Hypothalamus (tissue), 51 donors: ENCODE measurements around the gene NHLH1.

Experiments used
- DNase-seq, 51 donors: peaks; one replicate each; lab custom pipeline; 2025; lab: John Stamatoyannopoulos, UW

Gene NHLH1

DNA sequence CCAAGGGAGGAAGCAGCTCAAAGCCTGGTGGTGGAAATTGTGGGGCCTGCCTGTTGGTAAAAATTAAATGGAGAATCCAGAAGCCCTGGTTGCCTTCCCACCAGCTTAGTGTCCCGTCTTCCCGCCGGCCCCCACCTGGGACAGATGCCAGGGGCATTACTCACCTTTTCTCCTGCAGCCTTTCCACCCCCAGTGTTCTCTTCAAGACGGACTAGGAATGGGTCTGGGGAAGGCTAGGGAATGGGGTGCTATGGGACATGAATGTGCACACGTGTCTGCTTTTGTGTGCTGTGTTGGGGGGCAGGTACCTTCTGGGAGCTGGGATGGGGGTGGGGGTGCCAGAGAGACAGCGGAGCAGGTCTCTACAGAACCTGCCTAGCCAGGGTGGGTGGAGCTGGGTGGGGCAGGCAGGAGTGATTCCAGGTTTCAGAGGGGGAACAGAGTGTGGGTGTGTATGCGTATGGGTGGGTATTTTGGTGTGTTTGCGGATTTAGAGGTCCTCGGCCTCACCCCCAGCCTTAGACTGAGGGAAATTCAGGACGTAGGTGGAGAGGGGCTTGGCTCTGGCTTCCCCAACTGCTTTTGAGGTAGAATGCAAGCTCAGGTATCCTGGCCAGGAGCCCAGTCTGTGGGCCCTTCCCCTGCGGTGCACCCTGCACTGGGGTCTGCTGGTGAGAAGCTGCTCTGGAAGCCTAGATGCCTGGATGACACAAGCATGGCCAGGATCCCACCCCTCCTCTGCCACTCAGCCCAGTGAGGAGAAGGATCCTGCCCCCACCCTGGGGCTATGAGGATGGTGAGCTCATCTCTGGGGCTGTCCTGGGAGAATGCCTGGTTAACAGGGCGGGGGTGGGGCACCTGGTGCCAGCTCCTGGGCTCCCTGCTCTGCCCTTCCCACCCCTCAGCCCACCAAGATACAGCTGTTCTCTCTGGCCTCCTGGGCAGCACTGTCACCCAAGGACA, 41.2 kb downstream of the NHLH1 start:
- no peak for DNase-seq

DNA sequence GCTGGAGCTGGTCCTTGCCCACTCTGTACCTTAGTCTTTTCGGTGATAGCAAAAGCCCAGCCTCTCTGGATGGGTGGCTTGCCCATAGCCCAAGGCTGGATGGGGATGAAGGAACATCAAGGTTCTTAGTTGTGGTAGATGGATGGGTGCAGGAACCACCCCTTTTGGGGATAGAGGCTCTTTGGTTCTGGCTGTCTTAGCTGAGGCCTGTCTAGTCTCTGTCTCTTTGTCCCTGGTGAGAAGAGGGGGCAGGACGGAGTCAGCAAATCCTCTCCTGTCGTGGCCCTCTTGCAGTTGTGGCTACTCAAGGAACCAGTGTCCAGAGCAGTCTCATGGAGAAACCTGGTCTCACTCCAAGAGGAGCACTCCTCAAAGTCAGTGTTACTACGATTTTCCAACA, 42.0 kb downstream of the NHLH1 start:
- no peak for DNase-seq

DNA sequence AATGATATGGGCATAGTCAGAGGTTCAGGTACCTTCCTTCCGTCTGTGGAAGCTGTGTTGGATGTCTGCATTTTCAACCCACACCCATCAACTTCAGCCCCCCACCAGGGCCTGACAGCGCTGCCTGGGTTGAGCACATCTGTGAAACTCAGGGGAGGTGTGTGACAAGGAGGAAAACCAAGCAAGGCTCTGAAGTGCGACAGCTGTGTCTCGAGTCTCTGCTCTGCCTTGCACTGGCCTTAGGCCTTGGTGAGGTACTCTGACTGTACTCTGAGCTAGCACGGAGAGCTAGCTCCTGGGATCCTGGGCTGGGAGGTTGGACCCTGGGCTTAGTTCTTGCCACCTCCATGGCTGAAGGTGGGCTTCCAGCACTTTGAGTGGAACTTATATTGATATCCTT, 42.6 kb downstream of the NHLH1 start:
- no peak for DNase-seq

DNA sequence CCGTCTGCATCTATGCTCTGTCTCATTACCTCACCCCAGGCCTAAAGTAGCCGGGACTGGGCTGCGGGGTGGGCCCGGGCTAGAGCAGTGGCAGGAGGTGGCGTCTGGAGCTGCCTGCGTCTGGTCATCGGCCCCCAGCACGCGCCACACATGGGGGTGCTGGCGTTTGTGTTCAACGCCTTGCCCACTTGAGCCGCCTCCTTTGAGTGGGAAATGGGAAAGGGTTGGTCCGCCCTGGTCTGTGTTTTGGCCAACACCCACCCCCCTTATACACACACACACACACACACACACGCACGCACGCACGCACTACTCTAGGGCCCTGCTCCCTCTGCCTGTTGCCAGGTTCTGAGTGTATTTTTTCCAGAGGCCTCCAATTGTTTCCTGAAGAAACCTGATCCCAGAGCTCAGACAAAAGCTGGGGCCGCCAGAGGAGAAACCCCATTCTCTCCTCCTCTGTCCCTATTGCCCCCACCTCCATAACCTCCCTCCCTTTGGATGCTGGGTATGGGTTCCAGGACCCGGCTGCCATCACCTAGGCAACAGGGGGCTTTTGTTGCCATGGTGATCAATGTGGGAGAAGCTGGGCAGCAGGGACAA, 43.6 kb downstream of the NHLH1 start:
- DNase-seq = peak in 26 of 51 donors; percentile 17 to 72 (median 52)

DNA sequence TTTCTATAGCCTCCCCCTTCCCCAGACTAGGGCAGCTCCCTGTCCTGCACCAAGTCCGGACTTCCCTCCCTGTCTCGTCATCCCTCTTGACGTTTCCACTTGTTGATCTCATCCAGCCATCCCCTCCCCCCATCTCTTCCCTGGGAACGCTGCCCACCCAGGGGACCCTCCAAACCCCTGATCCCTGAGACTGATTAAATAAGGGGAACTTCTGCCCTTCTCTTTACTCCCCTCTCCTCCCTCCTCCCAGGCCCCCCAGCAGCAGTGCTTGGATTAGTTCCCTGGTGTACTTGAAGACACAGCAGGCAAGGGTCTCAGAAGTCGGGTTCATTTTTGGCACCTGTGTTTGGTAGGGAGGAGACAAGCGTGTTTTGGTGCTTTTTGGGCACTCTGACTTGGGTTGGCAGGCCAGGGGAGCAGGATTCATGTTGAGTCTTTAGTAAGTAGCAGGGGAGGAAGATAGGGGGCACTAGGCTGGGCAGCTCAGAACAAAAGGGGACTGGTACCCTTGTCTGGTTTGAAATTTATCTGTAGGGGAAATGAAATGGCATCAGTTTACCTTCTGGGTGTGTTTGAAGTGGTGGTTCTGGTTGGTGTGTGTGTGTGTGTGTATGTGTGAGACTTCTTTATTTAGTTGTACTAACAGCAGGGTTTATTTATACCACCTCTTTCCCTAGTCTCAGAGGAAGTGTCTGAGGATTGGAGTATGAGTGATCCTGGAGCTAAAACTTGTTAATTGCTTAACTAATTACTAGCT, 44.6 kb downstream of the NHLH1 start:
- peak in 11 of 51 donors; percentile 17 to 50 (median 30) for DNase-seq

DNA sequence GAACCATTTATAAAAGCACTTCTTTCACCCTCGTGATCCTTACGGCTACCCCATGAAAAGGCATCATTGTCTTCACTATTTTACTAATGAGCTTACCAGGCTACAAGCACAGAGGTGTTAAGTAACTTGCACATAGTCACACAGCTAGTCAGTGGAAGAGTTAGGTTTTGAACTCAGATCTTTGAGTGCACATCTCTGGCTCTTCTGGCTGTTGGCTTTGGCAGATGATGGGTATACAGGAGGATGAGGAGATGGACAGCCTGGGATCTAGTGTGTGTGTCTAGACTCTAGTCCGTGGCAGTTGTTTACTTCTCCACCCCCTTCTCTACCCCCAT, 45.1 kb downstream of the NHLH1 start:
- DNase-seq = no peak

DNA sequence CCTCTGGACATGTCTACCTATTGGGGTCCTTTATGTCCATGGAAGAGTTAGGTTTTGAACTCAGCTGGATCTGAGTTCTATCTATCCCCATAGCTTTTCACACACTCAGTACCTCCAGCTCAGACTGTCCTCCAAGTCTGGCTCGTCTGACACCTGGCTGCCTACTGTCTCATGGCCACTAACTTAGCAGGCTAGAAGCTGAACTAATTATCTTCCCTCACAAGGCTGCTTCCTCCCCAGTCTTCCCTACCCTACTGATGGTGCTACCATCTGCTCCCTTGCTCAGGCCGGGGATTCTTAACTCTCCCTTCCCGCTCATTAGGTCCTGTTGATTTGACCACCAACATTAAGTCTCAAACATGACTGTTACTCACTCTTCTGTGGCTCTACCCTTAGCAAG, 46.8 kb downstream of the NHLH1 start:
- DNase-seq = no peak

DNA sequence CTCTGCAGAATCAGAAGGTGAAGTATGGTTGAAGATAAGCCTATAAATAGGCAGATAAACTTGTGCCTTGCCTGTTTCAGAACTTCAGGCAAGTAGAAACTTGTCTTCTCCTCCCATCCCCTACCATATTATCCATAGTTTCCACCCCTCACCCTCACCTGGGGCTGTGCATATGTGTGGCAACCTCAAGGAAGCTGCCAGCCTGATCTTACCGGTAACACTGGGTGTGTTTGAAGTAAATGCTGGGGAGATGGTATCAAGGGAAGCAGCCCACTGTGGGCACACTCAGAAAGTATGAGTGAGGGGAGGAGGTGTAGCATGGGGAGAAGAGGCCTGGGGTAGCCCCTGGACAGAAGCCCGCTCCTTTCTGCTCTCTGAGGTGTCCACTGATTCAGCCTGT, 48.0 kb downstream of the NHLH1 start:
- no peak for DNase-seq

DNA sequence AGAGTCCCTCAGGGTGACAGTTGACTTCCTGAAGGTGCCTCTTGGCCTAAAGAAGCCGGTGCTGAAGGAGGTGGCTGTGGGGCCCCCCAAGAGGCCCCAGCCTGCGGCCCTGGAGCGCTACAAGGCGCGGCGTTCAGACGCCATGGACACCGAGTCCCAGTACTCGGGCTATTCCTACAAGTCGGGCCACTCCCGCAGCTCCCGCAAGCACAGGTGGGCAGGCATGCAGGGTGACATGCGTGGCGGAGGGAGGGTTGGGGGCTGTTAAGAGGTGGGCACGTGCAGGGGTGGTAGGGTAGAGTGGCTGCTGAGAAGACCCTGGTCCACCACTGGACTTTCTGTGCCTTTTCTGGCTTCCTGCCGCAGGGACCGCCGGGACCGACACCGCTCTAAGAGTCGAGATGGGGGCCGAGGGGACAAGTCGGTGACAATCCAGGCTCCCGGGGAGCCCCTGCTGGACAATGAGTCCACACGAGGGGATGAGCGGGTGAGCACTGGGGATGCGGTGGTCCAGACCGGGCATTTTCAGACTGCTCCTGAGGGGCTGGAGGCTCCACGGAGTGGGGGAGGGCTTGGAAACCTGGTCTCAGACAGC, 48.9 kb downstream of the NHLH1 start:
- no peak for DNase-seq

DNA sequence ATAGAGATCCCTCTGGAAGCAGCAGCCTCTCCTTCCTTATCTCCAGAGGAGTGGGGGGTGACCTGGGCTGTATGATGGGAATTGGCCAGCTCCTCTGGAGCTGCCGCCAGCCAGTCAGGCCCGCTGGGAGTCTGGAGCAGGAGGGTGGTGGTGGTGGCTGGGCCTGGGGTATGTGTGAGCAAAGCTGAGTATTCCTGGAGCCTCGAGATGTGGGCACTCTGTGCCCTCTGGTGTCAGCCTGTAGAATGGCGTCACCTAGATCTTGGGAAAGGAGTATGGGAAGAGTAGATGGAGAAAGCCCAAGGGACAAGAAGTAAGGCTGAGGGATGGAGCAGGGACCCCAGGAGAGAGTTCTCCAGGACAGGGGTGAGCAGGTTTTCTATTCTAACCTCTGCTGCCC, 49.5 kb downstream of the NHLH1 start:
- DNase-seq = peak in 2 of 51 donors; percentile 7 to 11

DNA sequence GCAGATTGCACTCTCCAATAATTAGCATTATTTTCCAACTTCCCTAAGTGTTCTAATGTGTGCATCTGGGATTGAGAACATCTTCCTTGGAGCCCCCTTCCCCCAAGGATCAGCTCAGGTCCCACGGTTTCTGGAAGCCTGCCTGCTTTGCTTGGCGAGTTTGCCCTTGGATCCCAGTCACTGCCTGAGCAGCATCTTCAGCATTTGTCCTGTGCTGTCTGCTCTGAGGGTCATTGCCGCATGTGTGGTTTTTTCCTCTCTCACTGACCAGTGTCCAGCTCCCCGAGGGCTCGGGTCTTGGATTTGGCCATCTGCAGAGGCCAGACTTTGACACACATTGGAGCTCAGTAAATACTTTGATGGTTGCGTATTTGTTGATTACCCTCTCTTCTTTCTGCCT, 51.6 kb downstream of the NHLH1 start:
- no peak for DNase-seq

DNA sequence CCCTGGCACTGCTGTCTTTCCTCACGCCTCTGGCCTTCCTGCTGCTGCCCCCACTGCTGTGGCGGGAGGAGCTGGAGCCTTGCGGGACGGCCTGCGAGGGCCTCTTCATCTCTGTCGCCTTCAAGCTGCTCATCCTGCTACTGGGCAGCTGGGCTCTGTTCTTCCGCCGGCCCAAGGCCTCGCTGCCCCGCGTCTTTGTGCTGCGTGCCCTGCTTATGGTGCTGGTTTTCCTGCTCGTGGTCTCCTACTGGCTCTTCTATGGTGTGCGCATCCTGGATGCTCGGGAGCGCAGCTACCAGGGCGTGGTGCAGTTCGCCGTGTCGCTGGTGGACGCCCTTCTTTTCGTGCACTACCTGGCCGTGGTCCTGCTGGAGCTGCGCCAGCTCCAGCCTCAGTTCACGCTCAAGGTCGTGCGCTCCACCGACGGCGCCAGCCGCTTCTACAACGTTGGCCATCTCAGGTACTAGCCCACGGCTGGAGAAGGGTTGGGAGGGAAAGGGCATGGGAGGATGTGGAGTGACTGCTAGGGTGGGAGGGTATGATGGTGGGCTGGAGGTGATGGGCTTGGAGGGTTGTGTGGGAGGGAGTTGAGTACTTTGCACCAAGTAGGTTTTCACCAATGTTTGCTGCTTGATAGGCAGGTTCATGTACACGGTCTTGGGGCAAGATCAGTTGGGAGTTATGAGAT, 52.4 kb downstream of the NHLH1 start:
- DNase-seq = no peak

DNA sequence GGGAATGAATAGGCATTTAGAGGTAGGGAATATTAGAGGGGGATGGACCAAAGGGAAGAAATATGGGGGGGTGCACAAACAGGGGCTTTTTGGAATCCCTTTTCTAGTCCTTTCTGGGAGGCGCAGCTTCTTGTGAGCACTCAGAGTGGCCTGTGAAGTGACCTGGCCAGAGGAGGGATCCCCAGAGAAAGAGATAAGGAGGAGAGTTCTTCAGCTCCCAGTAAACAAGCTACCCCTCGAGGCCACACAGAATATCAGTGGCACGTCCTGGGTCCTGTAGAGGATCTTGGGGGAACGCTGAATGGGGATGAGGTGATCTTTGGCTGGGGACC, 52.9 kb downstream of the NHLH1 start:
- DNase-seq = no peak

DNA sequence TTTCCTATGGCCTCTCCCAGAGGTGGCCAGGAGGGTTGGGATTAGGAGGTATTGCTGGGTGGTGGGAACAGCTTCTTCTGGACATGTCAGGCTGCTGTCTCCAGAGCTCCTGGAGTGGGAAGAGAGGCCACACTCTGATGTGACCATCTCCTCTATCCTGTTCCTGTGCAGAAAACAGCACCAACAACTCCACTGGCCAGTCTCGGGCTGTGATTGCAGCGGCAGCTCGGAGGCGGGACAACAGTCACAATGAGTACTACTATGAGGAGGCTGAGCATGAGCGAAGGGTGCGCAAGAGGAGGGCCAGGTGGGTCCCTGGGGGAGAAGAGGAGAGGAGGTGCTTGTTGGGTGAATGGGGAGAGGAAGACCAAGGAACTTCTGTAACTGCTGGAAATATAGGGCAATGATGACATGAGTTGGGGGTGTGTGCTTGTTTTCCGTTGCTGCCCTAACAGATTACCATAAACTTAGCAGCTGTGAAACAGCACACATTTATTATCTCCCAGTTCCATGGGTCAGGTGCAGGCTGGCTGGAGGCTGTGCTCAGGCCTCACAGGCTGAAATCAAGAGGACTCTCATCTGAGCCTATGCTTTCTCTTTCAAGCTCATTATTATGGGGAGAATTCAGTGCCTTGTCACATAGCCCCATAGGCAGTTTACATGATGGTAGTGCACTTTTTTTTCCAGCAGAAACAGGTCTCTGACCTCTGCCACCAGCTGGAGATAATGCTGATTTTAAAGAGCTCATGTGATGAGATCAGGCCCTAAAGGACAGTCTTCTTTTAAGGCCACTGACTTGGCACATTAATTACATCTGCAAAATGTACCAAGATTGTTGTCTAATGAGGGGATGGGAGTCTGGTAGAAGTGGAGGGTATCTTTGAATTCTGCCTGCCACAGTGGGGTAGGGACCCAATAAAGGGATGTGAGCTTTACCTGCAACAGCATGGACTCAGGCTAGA, 54.3 kb downstream of the NHLH1 start:
- no peak for DNase-seq

DNA sequence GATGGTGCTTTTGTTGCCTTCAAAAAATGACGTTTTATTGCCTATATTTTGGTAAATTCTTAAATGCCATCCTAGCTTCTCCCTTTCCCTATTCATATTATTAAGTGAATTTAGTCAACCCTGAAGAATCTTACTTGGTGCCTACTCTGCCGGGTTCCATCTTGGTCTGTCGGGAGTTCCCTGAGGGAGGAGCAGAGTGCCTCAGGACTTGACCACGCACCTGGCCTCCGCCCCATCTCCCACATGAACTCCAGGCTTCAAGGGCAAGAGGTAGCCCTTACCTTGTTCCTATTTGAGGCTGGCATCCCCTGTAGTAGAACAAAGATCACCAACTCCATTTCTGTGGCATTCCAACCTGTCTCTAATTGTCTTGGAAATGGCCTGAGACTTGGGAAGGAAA, 55.0 kb downstream of the NHLH1 start:
- DNase-seq = no peak
